ENCODE results near the gene PSME4.
A peak's percentile ranks its signal among the peaks of the same experiment; 100 is the strongest.

Gene PSME4

DNA sequence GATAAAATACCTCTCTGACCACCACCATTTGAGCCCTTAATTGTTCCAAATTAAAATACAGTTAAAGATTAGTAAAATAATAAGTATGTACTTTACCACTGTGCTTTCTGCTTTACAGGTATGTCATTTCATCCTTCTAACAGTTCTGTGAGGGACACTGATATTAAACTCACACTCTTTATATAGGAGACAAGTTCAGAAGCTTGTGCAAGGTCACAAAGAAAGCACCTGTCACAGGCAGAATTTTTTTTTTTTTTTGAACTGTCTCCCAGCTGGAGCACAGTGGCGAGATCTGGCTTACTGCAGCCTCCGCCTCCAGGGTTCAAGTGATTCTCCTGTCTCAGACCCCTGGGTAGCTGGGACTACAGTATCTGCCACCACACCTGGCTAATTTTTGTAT is 89.4 kb downstream of the PSME4 start:
- no peak for DNase-seq (ENCODE audit: extremely low read depth, low read depth)
- no peak for TF ChIP-seq CTCF (IDR thresholded peaks at IDR 0.05; ENCODE audit: low read depth, low read length)

DNA sequence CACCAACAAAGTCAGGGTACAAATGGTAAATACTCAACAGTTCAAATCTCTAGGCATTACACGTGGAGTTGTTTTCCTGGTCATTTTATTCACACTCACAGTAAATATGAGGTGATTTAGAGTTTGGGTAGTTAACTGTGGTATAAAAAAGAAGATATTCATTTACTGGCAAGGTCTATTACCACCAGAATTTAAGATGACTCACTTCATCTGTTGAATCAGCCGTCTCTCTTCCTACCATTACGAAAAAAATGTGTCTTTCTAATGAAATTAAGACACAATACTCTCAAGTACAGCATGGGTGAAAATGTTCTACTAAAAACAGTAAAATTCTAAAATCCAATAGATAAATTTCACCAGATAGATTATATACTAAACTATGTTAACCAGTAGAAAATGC is 90.0 kb downstream of the PSME4 start:
- no peak for TF ChIP-seq CTCF (IDR thresholded peaks at IDR 0.05; ENCODE audit: low read depth, low read length)
- DNase-seq (ENCODE audit: extremely low read depth, low read depth): peak; percentile 5

DNA sequence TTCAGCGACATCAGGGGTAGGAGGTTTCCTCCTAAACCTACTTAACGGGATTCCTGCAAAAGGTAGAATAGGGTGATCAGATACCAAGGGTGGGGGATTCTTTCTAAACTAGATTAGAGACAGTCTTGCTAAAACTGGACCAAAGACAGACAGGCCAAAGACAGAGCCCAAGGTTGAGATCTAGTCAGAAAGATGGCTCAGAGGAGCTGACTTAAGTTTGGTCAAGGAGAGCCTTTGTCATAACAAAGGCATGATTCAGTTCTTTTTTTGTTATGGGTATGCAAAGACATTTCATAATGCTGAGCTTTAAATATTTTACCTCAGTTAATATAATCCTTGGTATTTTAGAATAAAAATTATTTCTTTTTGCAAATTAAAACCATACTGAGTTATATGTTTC is 93.2 kb downstream of the PSME4 start:
- TF ChIP-seq CTCF (IDR thresholded peaks at IDR 0.05; ENCODE audit: low read depth, low read length): no peak
- no peak for DNase-seq (ENCODE audit: extremely low read depth, low read depth)

- TF ChIP-seq CTCF (IDR thresholded peaks at IDR 0.05; ENCODE audit: low read depth, low read length): no peak
- DNase-seq (ENCODE audit: extremely low read depth, low read depth): no peak
These were observed 93.7 kb downstream of the PSME4 start for GRCh38 chr2:53877112-53877511.

GRCh38 chr2:53874401-53874950 is 96.3 kb downstream of the PSME4 start:
- DNase-seq (ENCODE audit: extremely low read depth, low read depth): no peak
- TF ChIP-seq CTCF (IDR thresholded peaks at IDR 0.05; ENCODE audit: low read depth, low read length): no peak

GRCh38 chr2:53867773-53868172 is 103.0 kb downstream of the PSME4 start:
- TF ChIP-seq CTCF (IDR thresholded peaks at IDR 0.05; ENCODE audit: low read depth, low read length): no peak
- no peak for DNase-seq (ENCODE audit: extremely low read depth, low read depth)

- no peak for DNase-seq (ENCODE audit: extremely low read depth, low read depth)
- no peak for TF ChIP-seq CTCF (IDR thresholded peaks at IDR 0.05; ENCODE audit: low read depth, low read length)
These were observed 103.6 kb downstream of the PSME4 start for GRCh38 chr2:53867169-53867568.

Data from AG09319 (cell line).